GM12874 (cell line): ENCODE results near the gene C10orf95.

ENCODE experiments used
- CTCF ChIP-seq: IDR thresholded peaks from 2 replicates; pipeline ENCODE4 v1.5.1; 2011; ENCODE audit warnings: low read depth, mild to moderate bottlenecking, control low read depth, low read length, moderate library complexity; ENCODE audit not compliant: insufficient read depth

C10orf95 gene

GRCh38 chr10:102421757-102422512, 29.4 kb downstream of the C10orf95 start:
- TF ChIP-seq CTCF: no peak

GRCh38 chr10:102421507-102421756, 29.9 kb downstream of the C10orf95 start:
- no peak for TF ChIP-seq CTCF

GRCh38 chr10:102420714-102421506, 30.4 kb downstream of the C10orf95 start, which contains the start of gene FBXL15:
Gene FBXL15, plus strand, starts transcription at chr10:102420836. Its CDS starts 294 bp downstream, at chr10:102421130.
- no peak for TF ChIP-seq CTCF

- TF ChIP-seq CTCF: no peak
Observed at GRCh38 chr10:102420181-102420713, 31.1 kb downstream of the C10orf95 start.

GRCh38 chr10:102419269-102420180, 31.8 kb downstream of the C10orf95 start:
- no peak for TF ChIP-seq CTCF

- TF ChIP-seq CTCF: no peak
Observed at GRCh38 chr10:102418622-102419268, 32.6 kb downstream of the C10orf95 start, which contains the start of gene PSD. Gene PSD, minus strand, starts transcription at chr10:102418785. Its CDS starts 1,747 bp downstream, at chr10:102417038.
